Stimulated activated naive CD8-positive, alpha-beta T cell treated with anti-CD3 and anti-CD28 coated beads, Interleukin-15, amount 100 ng/mL, for 72 hours (primary cell): ENCODE measurements around the gene ZNF804B.
A peak's percentile ranks its signal among the peaks of the same experiment; 100 is the strongest.

Experiments used
- ATAC-seq: fragments of 150-1000 bp; cut with Tn5 transposase; 2 replicates; pipeline ENCODE4 v1.10.0; 2021; ENCODE audit warnings: mild to moderate bottlenecking, moderate library complexity
- DNase-seq, 2 donors: peaks; one replicate each; pipeline ENCODE4 v3.0.0; 2021 to 2022
- H3K27ac Mint-ChIP-seq, 2 donors: one replicate each; pipeline ENCODE4 v1.8.0; 2022; ENCODE audit warnings: mild to moderate bottlenecking in 2 of 2, mixed read lengths in 2 of 2, moderate library complexity in 2 of 2
- H3K27me3 Mint-ChIP-seq: one replicate; pipeline ENCODE4 v1.8.0; 2022; ENCODE audit warnings: mixed read lengths
- H3K4me1 Mint-ChIP-seq: one replicate; pipeline ENCODE4 v1.8.0; 2022; ENCODE audit warnings: mild to moderate bottlenecking, mixed read lengths
- H3K4me3 Mint-ChIP-seq, 2 donors: one replicate each; pipeline ENCODE4 v1.8.0; 2022; ENCODE audit warnings: mild to moderate bottlenecking in 2 of 2, mixed read lengths in 2 of 2, moderate library complexity in 1 of 2
- H3K9me3 Mint-ChIP-seq, 2 donors: one replicate each; pipeline ENCODE4 v1.8.0; 2022; ENCODE audit warnings: mixed read lengths in 2 of 2

The ZNF804B gene

DNA sequence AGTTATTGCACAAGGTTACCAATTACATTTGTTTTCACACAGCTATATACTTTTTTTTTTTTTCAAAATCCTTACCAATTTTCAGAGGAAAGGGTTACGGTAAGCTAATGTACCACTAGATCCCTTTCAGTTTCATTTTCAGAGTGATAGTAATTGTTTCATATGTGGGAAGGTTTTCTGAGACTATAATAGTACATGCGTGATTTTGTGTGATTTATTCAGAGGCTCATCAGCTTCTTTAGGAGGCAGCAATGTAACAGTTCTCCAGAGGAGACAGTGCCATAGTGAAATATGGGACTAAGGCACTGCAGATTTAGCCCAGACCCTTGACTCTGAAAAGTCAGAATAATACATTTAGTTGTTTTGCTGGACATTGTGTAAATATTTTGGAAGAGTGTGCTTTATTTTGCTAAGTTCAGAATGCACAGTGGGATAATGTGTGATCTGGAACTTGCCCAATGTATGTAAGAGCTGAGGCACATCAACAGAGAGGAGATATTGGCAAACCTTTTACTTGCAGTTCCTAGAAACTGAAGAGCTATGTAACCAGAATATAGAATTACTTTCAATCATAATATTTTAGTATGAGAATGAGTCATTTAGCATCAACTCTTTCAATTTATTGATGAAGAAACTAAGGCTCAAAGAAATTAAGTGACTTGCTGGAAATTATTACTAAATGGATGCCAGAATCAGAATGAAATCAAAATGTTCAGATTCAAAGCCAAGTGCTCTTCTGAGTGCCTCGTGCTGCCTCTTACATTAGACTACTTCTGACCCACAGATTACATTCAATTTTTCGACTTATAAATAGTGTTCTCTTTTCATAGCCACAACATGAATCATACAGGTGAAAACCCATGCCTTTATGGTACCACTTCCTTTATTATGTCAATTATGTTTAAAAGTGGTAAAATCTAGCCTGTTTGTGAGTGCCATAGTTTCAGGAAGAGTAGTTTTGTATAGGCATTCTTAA lies 243.8 kb downstream of the ZNF804B start:
- Mint-ChIP-seq H3K9me3 (no peaks in the 10 kb centered on the region), H3K4me1 (peaks cover 27% of the 10 kb centered on the region), H3K27me3 (no peaks in the 10 kb centered on the region), H3K27ac (peak overlapping the region; percentile 98), H3K4me3 (peak overlapping the region; percentile 79 to 82)
- DNase-seq (peak; percentile 11), ATAC-seq (peak; percentile 88)

DNA sequence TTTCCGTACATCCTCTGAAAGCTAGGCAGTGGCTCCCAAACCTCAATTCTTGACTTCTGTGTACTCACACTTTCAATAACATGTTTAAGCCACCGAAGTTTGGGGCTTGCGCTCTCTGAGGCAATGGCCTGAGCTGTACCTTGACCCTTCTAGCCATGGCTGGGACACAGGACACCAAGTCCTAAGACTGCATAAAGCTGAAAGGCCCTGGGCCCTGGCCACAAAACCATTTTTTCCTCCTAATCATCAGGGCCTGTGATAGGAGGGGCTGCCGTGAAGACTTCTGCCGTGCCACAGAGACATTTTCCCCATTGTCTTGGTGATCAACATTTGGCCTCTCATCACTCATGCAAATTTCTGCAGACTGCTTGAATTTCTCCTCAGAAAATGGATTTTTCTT lies 252.5 kb downstream of the ZNF804B start:
- H3K27ac Mint-ChIP-seq: no peak overlapping the region
- peaks cover 13 to 19% of the 10 kb centered on the region in 2 donors for H3K9me3 Mint-ChIP-seq
- peaks cover 6% of the 10 kb centered on the region for H3K4me1 Mint-ChIP-seq
- no peak for DNase-seq
- no peaks in the 10 kb centered on the region for H3K27me3 Mint-ChIP-seq
- no peak for ATAC-seq
- no peak overlapping the region for H3K4me3 Mint-ChIP-seq

DNA sequence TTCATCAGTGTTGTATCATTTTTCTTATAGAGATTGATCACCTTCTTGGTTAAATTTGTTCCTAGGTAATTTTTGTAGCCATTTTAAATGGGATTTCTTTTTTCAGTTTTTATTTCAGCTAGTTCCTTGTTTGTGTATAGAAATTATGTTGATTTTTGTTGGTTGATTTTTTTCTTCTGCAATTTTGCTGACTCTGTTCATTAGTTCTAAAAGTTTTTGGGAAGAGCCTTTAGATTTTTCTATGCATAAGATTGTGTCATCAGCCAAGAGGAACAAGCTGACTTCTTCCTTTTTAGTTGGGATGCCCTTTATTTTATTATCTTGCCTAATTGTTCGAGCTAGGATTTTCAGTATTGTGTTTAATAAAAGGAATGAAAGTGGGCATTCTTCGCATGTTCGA lies 258.2 kb downstream of the ZNF804B start:
- H3K27ac Mint-ChIP-seq: no peak overlapping the region
- peaks cover 11 to 30% of the 10 kb centered on the region in 2 donors for H3K9me3 Mint-ChIP-seq
- H3K4me1 Mint-ChIP-seq: no peaks in the 10 kb centered on the region
- no peaks in the 10 kb centered on the region for H3K27me3 Mint-ChIP-seq
- ATAC-seq (no peak), DNase-seq (no peak)
- H3K4me3 Mint-ChIP-seq: no peak overlapping the region

DNA sequence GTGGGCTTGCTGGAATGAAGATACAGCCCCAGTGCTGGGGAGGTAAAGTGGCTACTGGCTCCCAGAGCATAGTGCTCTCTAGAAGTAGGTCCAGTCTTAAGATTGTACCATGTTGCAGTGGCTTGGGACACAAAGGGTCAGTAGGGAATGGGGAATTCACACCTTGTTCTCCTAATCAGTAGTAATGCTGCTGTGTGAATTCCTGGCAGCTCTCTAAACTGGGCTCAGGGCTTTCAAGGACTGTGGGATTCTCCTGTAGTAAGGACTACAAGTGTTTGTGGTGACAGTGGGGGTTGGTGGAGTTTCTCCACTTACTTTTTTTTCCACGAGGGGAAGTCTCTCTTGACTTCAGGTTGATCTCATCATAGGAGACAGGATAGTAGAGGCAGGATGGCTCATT lies 262.2 kb downstream of the ZNF804B start:
- peaks cover 7 to 22% of the 10 kb centered on the region in 2 donors for H3K9me3 Mint-ChIP-seq
- no peaks in the 10 kb centered on the region for H3K4me1 Mint-ChIP-seq
- peak overlapping the region in 1 of 2 donors; percentile 35 for H3K27ac Mint-ChIP-seq
- ATAC-seq (no peak), DNase-seq (no peak)
- H3K27me3 Mint-ChIP-seq: no peaks in the 10 kb centered on the region
- no peak overlapping the region for H3K4me3 Mint-ChIP-seq

DNA sequence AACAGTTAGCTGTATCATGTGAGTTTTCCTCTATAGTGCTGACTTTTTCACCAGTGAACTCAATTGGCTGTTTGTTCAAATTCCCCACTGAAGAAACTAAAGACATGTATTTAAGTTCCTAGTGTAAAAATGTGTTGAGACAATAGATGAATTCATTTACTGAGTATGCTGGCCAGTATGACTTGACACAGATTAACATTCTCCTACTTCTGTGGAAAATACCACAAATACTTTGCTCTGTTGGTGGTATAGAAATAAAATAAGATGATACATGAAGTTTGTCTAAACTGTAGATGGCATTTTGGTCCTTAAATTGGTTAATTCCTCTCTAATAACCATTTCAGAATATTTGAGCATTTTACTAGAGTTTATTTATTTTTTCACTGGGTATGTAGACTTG lies 263.7 kb downstream of the ZNF804B start:
- Mint-ChIP-seq H3K27me3 (no peaks in the 10 kb centered on the region), H3K4me1 (no peaks in the 10 kb centered on the region), H3K9me3 (peaks cover 1 to 15% of the 10 kb centered on the region in 2 donors), H3K27ac (no peak overlapping the region), H3K4me3 (no peak overlapping the region)
- DNase-seq (no peak), ATAC-seq (no peak)

DNA sequence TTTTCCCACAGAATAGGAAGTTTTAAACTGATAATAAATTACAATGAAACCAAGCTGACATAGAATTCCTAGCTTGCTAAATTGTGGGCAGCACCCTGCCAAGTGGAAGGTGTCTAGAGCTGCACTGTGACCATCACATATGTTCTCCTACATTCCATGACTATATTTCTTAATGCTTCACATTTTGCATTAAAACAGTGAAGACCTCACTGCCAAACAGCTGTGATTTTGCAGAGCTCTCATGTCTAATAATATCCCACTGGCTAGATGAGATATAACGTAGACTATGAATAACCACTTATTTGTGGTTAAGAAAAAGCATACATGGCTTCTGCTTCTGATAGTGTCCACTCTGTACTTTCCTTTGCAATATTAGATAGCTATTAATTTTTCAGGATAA lies 264.4 kb downstream of the ZNF804B start:
- H3K27me3 Mint-ChIP-seq: no peaks in the 10 kb centered on the region
- ATAC-seq (no peak), DNase-seq (no peak)
- H3K9me3 Mint-ChIP-seq: peaks cover 0 to 12% of the 10 kb centered on the region in 2 donors
- H3K4me3 Mint-ChIP-seq: no peak overlapping the region
- no peaks in the 10 kb centered on the region for H3K4me1 Mint-ChIP-seq
- no peak overlapping the region for H3K27ac Mint-ChIP-seq

DNA sequence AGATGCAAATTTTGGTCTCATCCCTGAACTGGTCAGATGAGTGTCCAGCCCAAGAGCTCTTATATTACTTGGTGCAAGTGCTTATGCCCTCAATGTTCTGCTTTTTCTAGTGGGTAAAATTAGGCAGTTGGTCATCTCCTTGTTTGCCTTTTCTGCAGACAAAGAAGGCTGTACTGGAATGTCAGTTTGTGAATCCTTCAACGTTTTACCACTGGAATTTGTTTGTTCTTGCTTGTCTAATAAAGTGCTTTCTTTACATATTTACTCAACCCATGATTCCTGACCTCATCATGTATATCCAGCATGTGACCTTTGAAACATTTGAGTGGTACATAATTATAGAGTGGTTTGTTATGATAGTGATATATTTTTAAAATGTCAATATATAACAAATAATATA lies 268.3 kb downstream of the ZNF804B start:
- Mint-ChIP-seq H3K4me3 (no peak overlapping the region), H3K27ac (no peak overlapping the region), H3K9me3 (no peaks in the 10 kb centered on the region), H3K27me3 (no peaks in the 10 kb centered on the region), H3K4me1 (peaks cover 6% of the 10 kb centered on the region)
- ATAC-seq: no peak
- no peak for DNase-seq

DNA sequence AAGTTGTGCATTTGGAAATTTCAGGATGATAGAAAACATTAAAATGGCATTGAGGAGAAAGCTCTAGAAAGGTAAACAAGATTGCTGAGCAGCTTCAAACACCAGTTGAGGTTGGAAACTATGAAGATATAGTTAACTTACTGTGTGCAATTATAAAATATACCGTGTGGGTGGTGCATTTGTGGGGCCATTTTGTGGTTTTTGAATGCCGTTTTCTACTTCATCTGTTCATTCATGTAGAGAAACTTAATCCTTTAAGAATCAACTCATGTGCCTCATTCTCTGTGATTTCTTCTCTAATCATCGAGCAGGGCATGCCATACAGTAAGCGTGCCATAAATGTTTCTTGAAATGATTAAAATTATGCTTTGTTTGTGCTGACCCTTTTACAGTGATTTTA lies 268.8 kb downstream of the ZNF804B start:
- DNase-seq (no peak), ATAC-seq (peak; percentile 20)
- peaks cover 6% of the 10 kb centered on the region for H3K4me1 Mint-ChIP-seq
- H3K4me3 Mint-ChIP-seq: no peak overlapping the region
- no peaks in the 10 kb centered on the region for H3K9me3 Mint-ChIP-seq
- no peaks in the 10 kb centered on the region for H3K27me3 Mint-ChIP-seq
- no peak overlapping the region for H3K27ac Mint-ChIP-seq

DNA sequence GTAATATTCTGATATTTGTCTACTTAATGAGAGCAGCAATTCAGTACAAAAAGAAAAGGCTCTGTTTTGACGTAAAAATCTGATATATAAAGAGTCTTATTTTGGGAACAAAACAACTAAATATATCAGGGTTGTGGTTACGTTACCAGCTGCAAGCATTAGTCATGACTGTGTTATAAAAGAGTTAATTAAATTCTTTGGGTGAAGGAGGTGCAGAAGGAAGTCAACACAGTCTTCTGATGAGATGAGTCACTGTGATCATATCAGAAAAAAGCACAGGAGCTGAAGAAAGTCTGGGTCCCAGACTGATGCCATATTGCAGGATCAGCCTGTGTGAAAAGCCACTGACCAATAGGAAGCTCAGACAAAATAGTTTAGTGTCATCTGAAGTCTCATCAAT lies 270.4 kb downstream of the ZNF804B start:
- ATAC-seq: peak; percentile 70
- Mint-ChIP-seq H3K9me3 (no peaks in the 10 kb centered on the region), H3K27me3 (no peaks in the 10 kb centered on the region), H3K4me1 (peaks cover 6% of the 10 kb centered on the region), H3K4me3 (no peak overlapping the region), H3K27ac (peak overlapping the region in 1 of 2 donors; percentile 36)
- DNase-seq: no peak

DNA sequence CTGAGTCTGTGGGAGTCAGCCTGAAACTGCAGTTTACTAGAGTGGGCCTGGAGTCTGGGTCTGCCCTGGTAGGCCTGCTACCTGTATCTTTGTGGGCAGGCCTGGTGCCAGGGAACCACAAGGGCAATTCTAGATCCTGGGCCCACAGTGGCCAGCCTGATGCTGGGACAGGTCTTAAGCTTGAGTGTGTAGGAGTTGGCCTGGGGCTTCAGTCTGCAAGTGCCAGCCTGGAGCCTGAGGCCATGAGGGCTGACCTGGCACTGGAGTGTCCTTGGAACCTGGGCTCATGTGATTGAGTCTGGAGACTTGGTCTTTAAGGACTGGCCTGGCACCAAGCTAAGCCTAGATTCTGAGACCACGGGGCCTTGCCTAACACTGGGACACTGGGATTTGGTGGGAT lies 281.7 kb downstream of the ZNF804B start:
- no peak overlapping the region for H3K4me3 Mint-ChIP-seq
- no peak for DNase-seq
- no peak for ATAC-seq
- peaks cover 11 to 16% of the 10 kb centered on the region in 2 donors for H3K9me3 Mint-ChIP-seq
- H3K27me3 Mint-ChIP-seq: peaks cover 6% of the 10 kb centered on the region
- no peaks in the 10 kb centered on the region for H3K4me1 Mint-ChIP-seq
- no peak overlapping the region for H3K27ac Mint-ChIP-seq

DNA sequence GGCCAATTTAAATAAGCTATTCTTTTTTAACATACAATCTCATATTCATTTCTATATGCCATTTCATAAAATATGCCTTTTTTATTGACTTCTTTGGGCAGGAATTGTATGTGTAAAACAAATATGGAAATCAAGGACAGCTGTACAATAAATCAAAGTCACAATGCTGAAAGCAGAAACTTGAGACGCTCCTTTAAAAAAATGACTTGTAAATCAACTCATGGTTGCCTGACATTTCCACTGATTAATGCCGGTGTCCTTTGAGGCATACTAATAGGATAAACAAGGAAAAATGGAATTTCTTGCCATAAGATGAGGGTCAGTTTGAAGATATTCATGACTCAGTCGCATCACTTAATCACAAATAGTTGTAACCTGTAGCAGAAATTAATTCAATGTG lies 283.4 kb downstream of the ZNF804B start:
- Mint-ChIP-seq H3K27me3 (peaks cover 6% of the 10 kb centered on the region), H3K4me3 (no peak overlapping the region), H3K9me3 (peaks cover 11 to 16% of the 10 kb centered on the region in 2 donors), H3K4me1 (no peaks in the 10 kb centered on the region), H3K27ac (no peak overlapping the region)
- no peak for ATAC-seq
- no peak for DNase-seq

DNA sequence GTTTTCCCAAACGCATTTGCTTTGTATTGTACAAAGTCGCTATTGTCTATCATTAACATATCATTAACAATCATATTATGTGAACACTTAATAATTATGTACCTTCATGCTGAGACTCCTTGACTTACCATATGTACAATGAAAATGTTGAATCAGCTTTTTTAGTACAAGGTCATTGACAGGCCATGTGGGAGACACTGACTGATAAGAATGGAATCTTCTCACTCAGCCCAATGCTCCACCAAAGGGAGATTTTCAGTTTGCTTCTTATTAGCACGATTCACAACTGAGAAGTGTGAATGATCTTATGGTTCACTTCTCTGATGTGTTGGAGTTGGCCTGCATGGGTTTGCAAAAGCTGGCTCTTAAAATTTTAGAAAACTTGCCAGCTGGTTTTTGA lies 289.5 kb downstream of the ZNF804B start:
- no peak for DNase-seq
- Mint-ChIP-seq H3K9me3 (no peaks in the 10 kb centered on the region), H3K4me1 (no peaks in the 10 kb centered on the region), H3K4me3 (no peak overlapping the region), H3K27ac (no peak overlapping the region), H3K27me3 (no peaks in the 10 kb centered on the region)
- no peak for ATAC-seq

DNA sequence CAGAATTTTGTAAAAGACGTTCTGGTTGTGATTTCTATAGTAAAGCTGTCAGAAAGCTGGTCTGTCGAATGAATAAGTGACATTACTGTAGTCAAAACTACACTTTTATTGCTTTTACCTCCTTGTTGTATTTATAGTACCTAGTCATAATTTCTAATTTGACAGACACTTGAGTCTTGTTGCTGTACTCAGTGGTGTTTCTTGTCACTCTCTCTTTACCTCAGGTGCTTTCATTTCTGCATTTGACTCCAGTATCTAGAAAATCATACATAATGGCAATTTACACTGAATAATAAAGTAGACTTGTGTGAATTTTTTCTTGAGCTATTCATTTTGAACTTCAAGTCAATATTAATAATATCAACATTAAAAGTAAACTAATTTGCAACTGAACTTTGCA lies 293.6 kb downstream of the ZNF804B start:
- Mint-ChIP-seq H3K27ac (no peak overlapping the region), H3K9me3 (peaks cover 0 to 4% of the 10 kb centered on the region in 2 donors), H3K4me1 (no peaks in the 10 kb centered on the region), H3K27me3 (no peaks in the 10 kb centered on the region), H3K4me3 (no peak overlapping the region)
- DNase-seq (no peak), ATAC-seq (no peak)

DNA sequence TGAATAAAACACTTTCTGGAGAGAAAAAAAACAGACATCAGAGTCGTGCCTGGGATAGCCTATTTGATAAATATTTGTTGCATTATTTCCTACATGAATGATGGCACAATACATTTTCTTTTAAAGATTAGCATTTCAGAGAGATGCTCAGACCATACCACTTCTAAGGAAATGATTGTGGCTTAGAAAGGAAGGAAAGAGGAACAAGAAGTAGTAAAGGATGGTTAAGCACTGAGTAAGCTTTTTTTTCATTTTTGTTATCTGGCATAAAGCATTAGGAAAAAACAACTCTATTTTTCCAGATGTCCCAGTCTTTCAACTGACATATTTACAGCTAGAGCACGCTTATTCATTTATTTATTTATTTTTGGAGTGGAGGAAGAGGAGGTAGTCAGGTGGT lies 294.9 kb downstream of the ZNF804B start:
- no peak for ATAC-seq
- no peaks in the 10 kb centered on the region for H3K27me3 Mint-ChIP-seq
- DNase-seq: no peak
- peaks cover 0 to 4% of the 10 kb centered on the region in 2 donors for H3K9me3 Mint-ChIP-seq
- H3K27ac Mint-ChIP-seq: no peak overlapping the region
- no peaks in the 10 kb centered on the region for H3K4me1 Mint-ChIP-seq
- no peak overlapping the region for H3K4me3 Mint-ChIP-seq

DNA sequence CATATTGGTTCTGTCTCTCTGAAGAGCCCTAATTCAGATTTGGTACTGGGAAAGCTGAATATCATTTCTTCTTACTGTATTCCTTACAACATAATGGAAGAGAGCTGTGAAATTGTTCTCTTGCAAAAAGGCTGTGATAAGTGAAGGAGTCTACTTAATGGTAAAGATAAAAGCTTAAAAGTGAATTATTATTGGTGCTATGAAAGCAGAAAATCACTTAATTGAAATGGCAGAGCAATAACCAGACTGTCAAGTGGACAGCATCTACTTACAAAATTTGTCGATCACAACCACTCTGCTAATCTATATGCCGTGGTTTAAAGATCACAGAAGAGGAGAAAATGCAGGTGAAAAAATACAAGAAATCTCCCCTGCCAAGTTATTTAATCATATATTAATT lies 300.7 kb downstream of the ZNF804B start:
- no peak for ATAC-seq
- peaks cover 8% of the 10 kb centered on the region for H3K27me3 Mint-ChIP-seq
- no peaks in the 10 kb centered on the region for H3K4me1 Mint-ChIP-seq
- H3K4me3 Mint-ChIP-seq: no peak overlapping the region
- H3K27ac Mint-ChIP-seq: no peak overlapping the region
- peaks cover 0 to 4% of the 10 kb centered on the region in 2 donors for H3K9me3 Mint-ChIP-seq
- no peak for DNase-seq

DNA sequence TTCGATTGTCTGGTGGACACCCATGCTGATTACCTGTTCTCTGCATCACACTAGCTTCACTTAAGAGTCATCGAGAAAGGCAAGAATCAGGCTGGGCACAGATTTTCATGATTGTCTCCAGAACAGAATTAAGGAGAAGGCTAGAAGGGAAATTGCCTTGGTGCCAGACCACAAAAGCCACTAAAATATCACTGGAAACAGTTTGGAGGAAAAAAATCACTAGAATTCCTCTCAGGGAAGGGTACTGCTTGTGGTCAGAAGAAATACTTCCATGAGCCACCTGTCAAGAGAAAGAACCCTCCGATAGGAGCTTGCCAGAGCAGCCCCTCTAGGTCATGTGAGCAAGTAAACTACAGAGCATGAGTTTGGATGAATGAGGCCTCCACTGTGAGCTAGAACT lies 305.3 kb downstream of the ZNF804B start:
- Mint-ChIP-seq H3K4me1 (no peaks in the 10 kb centered on the region), H3K9me3 (no peaks in the 10 kb centered on the region), H3K27me3 (peaks cover 8% of the 10 kb centered on the region), H3K4me3 (no peak overlapping the region), H3K27ac (no peak overlapping the region)
- DNase-seq (no peak), ATAC-seq (no peak)

DNA sequence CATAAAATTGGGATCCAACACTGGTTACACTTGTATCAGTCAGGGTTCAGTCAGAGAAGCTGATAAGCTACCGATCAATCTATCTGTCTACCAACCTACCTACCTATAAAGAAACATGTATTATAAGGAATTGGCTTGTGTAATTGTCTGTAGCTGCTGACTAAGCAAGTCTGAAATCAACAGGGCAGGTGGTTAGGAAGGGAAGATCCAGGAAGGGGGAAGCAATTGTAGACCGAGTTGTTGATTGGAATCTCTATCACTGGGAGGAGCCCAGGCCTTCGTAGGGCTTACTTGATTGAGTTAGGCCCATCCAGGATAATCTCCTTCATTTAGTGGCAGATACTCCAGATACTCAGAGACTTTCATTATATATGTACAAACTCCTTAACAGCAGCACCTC lies 307.5 kb downstream of the ZNF804B start:
- ATAC-seq: no peak
- Mint-ChIP-seq H3K4me3 (no peak overlapping the region), H3K27ac (no peak overlapping the region), H3K9me3 (no peaks in the 10 kb centered on the region), H3K4me1 (no peaks in the 10 kb centered on the region), H3K27me3 (peaks cover 8% of the 10 kb centered on the region)
- no peak for DNase-seq
